Activated CD4-positive, alpha-beta T cell treated with anti-CD3 and anti-CD28 coated beads, Interleukin-2, amount 50 U/mL, for 24 hours (primary cell): ENCODE measurements around the gene SHKBP1.
"Not testable (repeated sequence)": the region's sequence is repeated elsewhere in the genome, so short reads cannot be mapped to it uniquely, and the experiment has no call there.

Experiments
- DNase-seq, 2 donors: peaks; one replicate each; pipeline ENCODE4 v3.0.0-alpha.2; 2020; ENCODE audit warnings: low read depth in 1 of 2, low spot score in 1 of 2

The SHKBP1 gene

GRCh38 chr19:40555978-40556689 lies 20.5 kb upstream of the SHKBP1 start:
- no peak for DNase-seq

- no peak for DNase-seq
Measured at GRCh38 chr19:40556953-40557530, 19.6 kb upstream of the SHKBP1 start.

GRCh38 chr19:40559394-40559793 lies 17.3 kb upstream of the SHKBP1 start:
- DNase-seq: no peak

GRCh38 chr19:40560092-40560507 lies 16.6 kb upstream of the SHKBP1 start:
- no peak for DNase-seq

GRCh38 chr19:40561947-40562346 lies 14.7 kb upstream of the SHKBP1 start:
- no peak for DNase-seq

- DNase-seq: not testable (repeated sequence)
Measured at GRCh38 chr19:40564535-40564934, 12.1 kb upstream of the SHKBP1 start.

GRCh38 chr19:40565355-40565754 lies 11.3 kb upstream of the SHKBP1 start:
- no peak for DNase-seq

GRCh38 chr19:40565910-40566495 lies 10.7 kb upstream of the SHKBP1 start:
- no peak for DNase-seq

GRCh38 chr19:40567040-40567749 lies 9.5 kb upstream of the SHKBP1 start:
- no peak for DNase-seq

GRCh38 chr19:40567750-40568494 lies 8.8 kb upstream of the SHKBP1 start:
- no peak for DNase-seq

- DNase-seq: peak; percentile 78 to 90
Measured at GRCh38 chr19:40570313-40571004, 6.2 kb upstream of the SHKBP1 start.

GRCh38 chr19:40571005-40571318 lies 5.7 kb upstream of the SHKBP1 start:
- no peak for DNase-seq

GRCh38 chr19:40571831-40572495 lies 4.7 kb upstream of the SHKBP1 start:
- DNase-seq: no peak

GRCh38 chr19:40575326-40575725 lies 1.3 kb upstream of the SHKBP1 start:
- DNase-seq: no peak

GRCh38 chr19:40576151-40576584 lies 505 bp upstream of the SHKBP1 start:
- no peak for DNase-seq

GRCh38 chr19:40578442-40578908 lies 1.8 kb downstream of the SHKBP1 start:
- DNase-seq: no peak

- no peak for DNase-seq
Measured at GRCh38 chr19:40580619-40581018, 3.9 kb downstream of the SHKBP1 start.

GRCh38 chr19:40581531-40581930 lies 4.9 kb downstream of the SHKBP1 start:
- DNase-seq: no peak

GRCh38 chr19:40582467-40582866 lies 5.8 kb downstream of the SHKBP1 start:
- no peak for DNase-seq

GRCh38 chr19:40583283-40583682 lies 6.6 kb downstream of the SHKBP1 start:
- no peak for DNase-seq
